NCI-H524 treated with DMSO at 0.1 percent for 48 hours (cell line): ENCODE results near the gene DAZL.

ENCODE experiments used
- DNase-seq: peaks from one replicate; lab custom pipeline; 2025; lab: John Stamatoyannopoulos, UW

The DAZL gene

DNA sequence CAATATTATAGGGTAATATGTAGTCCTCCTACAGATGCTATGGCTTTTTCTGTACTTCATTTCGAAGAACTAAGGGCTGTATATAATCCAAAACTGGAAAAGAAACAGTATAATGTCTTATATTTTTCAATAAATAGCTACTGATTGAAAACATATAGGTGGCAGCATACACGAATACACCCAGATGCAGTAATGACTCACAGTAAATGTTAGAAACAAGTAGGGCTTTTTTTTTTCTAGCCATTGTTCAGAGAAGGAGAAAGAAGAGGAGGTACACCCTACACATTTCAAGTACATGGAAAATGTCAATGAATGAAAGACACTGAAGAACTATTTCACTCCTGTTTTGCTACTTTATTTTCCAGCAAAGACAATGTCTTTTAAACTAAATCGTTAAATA lies 9.4 kb downstream of the DAZL start:
- DNase-seq, result no peak

DNA sequence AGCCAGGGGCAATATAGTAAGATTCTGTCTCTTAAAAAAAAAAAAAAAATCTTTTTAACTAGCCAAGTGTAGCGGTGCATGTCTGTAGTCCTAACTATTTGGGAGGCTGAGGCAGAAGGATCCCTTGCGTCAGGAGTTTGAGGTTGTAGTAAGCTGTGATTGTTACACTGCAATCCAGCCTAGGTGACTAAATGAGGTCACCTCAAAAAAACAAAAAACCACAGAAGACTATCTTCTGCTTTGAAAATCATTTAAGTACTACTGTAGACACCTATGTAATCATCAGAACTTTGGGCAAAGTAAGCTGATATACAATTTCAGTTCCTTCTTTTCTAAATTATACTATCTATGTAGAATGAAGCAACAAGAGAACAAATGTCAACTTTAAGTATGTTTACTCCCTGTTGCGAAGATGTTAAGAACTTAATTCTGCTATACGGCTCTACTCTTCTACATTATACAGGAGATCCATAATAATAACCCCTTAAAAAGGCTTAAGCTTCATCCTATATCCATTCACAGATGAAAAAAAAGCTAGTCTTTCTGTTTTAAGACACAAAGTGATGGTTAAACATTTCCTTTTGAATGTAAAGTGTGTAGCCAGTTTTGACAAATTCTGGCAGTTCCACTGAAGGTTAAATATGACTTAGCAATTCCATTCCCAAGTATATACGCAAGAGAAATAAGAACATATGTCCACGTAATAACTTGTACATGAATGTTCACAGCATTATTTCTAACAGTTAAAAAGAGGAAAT lies 15.2 kb downstream of the DAZL start:
- DNase-seq, result no peak

DNA sequence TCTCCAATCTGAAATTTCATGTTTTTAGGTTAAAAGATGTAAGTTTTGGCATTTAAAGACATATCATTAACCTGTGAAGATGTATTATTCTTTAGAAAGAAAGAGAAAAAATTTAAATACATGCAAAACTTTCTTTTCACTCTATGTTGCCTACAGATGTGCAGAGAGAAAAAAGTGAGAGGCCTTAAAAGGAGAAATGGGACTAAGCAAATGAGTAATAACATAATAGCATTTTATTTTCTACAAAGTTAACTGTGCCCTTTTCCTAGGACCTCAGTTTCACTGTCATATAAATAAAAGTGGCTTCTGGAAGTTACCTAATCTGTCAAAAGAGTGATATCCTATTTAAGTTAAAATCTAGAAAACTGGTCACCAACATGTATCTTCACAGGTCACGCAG lies 16.1 kb downstream of the DAZL start:
- no peak for DNase-seq

DNA sequence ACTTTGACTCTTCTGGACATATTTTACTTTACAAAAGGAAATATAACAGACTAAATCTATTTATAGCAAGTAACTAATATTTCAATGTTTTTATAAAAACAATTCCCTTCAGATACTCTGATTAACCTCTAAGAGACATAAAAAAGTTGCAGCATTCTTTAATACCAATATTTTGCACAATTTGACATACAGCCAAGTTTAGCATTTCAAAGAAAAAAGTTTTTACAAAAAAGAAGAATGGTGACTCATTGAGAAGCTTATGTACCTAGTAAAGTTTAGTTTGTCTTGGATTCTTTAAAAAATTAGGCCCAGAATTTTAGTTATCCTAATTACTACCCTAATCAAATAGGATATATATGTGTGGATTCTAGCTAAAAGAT lies 17.6 kb downstream of the DAZL start:
- no peak for DNase-seq

DNA sequence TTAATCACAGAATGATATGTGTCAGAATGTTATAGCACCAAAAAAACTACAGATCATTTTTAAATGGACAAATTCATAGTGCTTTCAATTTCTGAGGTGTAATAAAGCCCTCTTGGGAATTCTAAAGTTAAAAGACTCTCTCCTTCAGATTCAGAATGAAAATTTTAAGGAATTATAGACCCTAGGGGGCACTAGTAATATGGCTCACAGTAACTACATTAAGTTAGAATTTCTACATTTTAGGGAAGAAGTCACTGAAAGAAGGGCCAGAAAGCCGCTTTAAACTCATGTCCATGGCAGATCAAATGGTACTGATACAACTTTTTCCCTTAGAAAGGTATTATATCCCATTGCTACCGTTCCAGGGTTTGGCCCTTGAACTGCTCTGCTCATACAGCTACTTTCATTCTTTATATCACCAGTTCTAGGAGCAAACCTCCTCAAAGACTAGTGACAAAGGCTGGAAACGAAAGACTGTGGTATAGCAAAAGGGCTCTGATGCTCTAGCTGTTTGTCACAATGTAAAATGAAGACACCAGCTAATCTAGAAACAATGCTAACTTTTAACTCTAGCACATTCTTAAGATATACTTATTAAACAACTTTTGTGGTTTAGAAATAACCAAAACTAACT lies 18.1 kb downstream of the DAZL start:
- no peak for DNase-seq

DNA sequence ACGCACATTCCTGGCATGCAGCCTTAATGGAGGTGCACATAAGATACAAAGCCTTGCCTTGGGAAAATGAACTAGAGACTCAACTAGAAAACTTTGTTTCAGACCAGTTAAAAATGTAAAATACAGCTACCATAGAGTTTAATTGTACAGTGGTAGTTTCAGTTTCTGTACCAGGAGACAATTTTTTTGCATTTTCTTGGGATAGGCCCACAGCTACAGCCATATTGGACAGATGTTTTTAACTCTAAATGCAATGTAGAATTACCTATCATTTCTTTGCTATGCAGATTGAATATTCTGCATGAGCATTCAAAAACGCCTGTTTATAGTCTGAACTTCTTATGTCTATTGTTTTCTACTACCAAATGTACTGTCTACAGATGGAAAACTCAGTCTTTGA lies 20.3 kb downstream of the DAZL start:
- no peak for DNase-seq

DNA sequence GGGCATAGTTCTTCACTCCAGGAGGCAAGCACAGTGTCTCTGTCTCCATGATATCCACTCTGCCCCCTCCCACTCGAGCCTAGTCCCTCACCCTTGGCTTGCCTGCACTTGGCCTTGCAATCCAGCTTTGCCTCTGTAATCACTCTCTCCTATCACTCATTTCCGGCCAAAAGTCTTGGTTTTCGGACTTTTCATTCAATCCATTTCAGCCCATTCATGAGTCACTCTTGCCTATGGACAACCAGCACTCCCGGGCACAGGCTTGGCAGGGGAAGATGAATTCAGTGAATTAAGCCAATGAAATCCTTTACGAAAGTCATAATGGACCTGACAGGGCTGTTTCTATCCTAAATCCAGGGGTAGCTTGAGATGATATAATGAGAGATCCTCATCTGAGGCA lies 21.7 kb downstream of the DAZL start:
- DNase-seq, result no peak

DNA sequence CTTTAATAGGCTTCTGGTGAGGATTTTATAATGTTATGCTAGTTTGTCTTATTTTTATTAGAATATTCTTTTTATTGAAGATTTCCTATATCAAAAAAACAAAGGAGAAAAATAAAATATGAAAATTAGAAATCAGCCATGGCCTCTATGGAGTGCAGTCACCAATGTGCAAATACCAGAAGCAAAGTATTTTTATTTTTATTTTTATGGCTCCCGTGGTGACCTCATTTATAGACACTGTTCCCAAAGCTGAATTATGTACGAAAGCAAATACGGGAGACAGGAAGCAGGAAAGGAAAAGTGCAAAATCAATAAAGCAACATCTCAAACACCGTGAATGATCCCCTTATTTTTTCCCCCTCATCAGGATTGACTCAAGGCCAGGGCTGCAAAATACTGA lies 35.1 kb downstream of the DAZL start:
- DNase-seq, result no peak

DNA sequence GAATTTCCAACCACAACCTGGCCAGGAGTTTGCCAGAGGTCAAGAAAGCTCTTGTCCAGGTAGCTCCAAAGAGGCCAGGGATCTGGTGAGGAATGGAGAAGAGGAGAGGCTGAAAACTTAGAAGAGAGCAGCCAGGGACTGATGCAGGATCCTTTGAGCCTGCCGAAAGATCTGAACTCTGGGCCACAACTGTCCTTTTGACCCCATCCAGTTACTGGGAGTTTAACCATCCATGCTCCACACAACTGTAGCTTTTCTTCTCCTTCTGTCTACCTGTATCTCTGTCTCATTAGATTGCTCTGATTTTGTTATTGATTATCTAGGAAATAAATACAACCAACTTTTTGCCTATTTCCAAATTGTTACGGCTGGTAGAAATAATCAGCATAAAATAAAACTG lies 36.7 kb downstream of the DAZL start:
- no peak for DNase-seq

DNA sequence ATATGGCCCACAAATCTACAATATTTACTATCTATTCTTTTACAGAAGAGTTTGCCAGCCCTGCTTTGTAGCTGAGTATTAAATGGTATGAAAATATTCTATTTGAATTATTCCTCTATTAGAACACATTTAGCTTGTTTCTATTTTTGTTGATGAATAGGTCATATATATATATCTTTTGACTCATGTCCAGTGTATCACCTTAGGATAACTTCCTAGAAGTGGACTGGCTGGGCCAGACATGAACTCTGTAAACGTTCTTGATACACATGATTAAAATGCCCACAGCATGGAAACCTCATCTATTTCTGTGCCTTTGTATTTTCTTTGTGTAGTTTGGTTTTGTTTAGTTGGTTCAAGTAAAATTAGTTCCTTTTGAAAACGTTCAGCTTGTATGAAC lies 37.1 kb downstream of the DAZL start:
- no peak for DNase-seq

DNA sequence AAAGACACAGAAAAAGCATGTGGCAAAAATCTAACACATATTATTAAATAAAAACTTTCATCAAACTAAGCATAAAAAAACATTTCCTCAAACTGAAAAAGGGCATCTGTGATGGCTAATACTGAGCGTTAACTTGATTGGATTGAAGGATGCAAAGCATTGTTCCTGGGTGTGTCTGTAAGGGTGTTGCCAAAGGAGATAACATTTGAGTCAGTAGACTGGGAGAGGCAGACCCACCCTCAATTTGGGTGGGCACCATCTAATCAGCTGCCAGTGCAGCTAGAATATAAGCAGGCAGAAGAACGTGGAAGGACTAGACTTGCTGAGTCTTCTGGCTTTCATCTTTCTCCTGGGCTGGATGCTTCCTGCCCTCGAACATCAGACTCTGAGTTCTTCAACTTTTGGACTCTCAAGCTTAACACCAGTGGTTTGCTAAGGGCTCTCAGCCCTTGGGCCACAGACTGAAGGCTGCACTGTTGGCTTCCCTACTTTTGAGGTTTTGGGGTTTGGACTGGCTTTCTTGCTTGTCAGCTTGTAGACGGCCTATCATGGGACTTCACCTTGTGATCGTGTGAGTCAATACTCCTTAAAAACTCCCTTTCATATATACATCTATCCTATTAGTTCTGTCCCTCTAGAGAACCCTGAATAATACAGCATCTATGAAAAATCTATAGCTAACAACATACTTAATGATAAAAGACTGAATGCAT lies 45.4 kb downstream of the DAZL start:
- DNase-seq, result no peak

DNA sequence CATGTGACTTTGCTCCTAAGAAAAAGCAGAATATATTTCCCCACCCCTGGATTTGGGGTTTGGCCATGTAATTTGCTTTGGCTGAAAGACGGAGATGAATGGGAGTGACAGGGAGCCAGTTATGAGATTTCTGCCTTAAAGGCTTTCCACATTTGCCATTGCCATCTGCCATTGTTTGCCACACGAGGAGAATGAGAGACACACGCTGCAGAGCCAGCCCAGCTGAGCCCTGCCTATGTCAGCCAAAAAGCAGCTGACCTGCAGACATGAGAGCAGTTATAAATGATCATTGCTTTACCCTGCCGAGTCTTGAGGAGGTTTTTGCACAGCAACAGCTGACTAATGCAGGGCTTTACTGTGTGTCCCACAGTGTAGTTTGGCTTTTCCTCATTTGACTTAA lies 51.1 kb downstream of the DAZL start:
- DNase-seq, result no peak

DNA sequence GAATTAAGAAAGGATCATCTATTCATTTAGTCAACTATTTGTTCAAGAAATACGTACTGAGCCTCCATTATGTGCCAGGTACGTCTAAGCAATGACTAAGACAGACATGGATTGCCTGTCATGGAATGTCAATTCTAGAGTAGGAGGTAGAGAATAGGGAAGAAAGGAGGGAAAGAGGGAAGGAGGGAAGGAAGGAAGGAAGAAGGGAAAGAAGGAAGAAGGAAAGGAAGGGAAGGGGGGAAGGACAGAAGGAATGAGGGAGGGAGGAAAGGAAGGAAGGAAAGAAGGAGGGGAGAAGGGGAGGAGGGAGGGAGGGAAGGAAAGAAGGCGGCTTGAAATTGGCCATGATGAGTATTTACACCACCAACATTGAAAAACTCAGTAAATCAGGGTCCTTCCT lies 52.5 kb downstream of the DAZL start:
- no peak for DNase-seq

DNA sequence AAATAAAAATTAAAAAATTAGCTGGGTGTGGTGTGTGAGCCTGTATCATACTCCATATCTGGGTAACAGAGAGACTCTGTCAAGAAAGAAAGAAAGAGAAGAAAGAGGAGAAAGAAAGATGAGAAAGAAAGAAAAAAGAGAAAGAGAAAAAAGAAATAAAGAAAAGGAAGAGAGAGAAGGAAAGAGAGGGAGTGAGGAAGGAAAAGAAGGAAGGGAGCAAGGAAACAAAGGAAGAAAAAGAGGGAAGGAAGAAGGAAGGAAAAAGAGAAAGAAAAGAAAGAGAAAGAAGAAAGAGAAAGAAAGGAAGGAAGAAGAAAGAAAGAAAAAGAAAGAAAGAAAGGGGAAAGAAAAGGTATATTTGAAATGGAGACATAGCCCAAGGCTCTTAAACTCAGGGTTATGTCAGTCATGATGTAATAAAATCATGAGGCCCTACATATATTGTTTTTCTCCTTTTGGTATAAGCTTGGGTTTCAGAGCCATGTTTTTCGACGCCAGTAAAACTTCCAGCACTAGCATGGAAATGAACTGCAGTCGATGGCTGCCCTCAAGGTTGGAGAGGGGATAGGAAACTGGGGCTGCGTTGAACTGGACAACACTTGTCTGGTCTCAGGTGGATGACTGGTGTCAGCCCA lies 53.8 kb downstream of the DAZL start:
- DNase-seq, result no peak

DNA sequence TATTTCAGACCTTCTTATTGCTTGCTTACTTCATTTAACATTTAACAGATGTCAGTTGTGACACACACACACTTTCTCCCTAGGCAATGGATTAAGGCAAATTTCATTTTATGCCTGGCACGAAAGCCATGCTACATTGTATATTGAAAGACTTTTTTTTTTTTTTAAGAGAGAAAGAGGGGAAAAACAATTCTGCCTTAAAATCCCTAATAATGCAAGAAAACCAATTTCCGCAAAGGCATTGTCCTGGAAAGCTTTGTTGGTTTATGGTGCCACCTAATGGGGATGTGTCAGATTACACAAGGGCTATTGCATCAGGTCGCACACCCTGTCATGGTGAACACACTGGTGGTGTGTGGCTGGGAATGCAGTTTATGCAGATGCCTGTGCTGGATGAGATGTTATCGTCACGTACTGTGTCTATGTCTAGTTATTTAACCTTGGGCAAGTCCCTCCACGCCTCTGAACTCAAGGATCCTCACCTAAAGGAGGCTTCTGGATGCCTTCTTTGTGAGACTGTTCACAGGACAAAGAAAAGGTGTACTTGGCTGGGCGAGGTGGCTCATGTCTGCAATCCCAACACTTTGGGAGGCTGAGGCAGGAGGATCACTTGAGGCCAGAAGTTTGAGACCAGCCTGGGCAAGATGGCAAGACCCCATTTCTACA lies 54.4 kb downstream of the DAZL start:
- peak; percentile 29 for DNase-seq

DNA sequence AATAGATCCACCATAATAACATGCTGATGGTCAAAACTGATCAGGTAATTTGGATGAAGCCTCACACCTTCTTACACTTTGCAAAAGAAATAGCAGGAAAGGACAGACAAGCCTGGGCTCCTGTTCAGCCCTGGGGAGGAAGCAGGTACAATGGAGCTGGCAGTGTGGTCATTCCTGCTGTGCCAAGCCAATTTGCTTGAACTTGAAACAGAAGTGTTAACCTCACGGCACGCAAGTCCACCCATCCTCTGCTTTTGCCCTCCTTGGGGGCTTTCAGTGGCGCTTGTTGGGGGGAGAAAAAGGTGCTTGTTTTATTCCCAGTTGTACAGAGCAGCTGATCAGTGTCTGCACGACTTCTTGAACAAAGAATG lies 54.9 kb downstream of the DAZL start:
- DNase-seq, result no peak

DNA sequence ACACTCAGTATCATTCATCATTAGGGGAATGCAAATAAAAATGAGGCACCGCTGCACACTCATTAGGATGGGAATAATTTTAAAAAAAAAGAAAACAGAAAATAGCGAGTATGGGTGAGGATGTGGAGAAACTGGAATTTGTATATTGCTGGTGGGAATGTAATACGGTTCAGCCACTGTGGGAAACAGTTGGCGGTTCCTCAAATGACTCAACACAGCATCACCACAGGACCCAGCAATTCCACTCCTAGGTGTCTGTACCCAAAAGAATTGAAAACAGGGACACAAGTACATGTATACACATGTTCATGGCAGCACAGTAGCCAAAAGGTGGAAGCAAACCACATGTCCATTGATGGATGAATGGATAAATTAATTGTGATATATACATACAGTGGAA lies 56.5 kb downstream of the DAZL start:
- DNase-seq, result no peak

DNA sequence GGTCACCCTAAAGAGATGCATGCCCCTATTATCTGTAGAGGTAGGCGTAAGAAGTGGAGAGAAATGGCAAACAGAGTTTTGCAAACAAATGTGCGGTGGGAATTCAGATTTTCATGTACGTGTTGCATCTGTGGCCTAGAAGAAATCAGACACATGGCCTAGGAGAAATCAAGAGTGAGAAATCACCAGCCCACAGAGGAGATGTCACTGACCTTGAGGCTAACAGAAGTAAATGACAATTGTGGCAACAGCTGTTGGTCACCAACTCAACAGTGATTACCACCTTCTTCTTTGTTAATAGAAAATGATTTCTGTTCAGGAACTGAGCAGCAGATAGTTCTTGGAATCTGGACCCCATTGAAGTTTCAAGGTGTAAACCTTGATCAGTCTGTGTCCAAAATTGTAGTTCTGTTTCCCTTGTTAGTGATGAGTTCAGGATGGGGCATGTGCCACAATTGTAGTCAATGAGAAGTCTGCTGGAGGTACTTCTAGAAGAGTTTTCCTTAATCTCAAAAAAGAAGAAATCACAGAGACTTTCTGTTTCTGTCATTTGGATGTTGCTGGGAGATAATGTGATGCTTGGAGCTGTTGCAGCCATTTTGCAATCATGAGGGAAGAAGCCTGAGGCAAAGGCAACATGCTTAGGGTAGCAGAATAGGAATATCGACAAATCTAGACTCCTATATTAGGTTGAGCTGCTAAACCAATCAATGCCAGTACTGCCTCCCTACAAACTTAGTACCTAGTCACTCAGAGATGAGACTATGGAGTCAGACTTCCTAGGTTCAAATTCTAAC lies 57.5 kb downstream of the DAZL start:
- DNase-seq, result no peak

DNA sequence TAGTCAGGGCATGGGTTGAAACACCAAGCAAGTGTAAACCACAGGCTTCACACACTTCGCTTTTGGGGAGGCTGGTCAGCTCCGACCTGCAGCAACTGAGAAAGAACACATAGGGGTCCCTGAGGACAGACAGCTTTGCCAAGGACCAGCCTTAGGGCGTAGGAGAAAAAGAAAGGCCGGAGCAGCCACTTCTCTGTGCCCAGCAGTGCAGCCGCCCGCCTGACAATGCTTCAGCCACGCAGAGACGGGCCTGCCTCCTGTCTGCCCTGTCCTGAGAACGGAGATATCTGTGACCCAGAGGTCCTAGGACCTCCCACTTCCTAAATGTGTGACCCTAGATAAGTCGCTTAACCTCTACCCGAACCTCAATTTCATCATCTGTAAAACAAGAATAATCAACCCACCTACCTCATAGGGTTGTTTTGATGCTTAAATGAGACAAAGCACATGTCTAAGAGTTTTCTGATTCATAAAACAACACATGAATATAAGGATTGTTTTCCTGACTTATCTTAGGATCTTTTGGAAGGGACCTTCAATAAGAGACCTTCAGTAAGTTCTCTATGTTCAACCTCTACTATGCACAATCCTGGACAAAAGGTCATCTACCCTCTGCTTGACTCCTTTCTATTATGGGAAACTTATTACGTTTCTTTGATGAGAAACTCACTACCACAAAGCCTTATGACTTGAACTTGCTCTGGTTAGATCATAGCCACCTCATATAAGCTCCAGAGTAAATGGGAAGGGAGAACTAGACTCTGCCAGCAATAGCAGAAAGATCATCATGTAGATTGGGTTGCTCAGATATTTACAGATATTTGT lies 58.8 kb downstream of the DAZL start:
- DNase-seq, result no peak

DNA sequence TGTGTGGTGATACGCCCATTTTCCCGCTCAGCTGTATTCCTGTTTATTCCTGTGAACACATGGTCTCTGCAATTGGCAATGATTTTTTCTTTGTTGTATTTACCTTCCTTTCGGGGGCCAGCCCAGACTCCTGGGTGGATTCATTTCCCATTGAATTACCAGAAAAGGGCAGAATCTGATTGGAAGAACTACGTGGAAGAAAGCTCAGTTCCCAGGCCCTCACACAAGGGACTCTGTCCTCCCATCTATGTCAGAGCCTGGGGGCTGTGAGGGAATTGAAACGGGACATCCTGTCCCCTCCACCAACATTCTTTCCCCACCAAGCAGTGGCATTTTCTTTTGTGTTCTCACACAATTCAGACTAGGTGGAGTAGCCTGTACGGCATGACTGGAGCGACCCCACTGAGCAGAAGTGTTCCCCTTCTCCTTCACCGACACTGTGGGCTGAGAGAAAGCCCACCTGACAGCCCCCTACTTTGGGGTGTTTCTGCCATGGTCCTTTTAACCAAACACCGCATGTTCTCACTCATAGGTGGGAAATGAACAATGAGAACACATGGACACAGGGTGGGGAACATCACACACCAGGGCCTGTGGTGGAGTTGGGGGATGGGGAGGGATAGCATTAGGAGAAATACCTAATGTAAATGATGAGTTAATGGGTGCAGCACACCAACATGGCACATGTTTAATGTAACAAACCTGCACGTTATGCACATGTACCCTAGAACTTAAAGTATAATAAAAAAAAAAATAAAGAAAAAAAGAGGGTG lies 59.6 kb downstream of the DAZL start:
- no peak for DNase-seq
